Measurements from ENCODE around the gene NAA16. TPM values are rescaled to one million over a fixed set of nuclear protein-coding genes. Genes with fewer than 3 reads are reported as not detected.

The NAA16 gene
- total RNA-seq, 1 donor from 2014 or later, result 18.8 TPM

- H3K4me3 ChIP-seq (ENCODE audit: low read length in 3 of 3), result no peak overlapping the region
- no peak overlapping the region for H3K27ac ChIP-seq (ENCODE audit: low read depth, low read length)
- no peaks in the 10 kb centered on the region for H3K4me1 ChIP-seq (ENCODE audit: control insufficient read depth in 3 of 3, insufficient read depth in 3 of 3, low read length in 3 of 3)
- H3K27me3 ChIP-seq (ENCODE audit: control insufficient read depth in 3 of 3, insufficient read depth in 3 of 3, low read length in 3 of 3), result no peaks in the 10 kb centered on the region
- peaks cover 0 to 5% (median 0%) of the 10 kb centered on the region in 3 donors for H3K36me3 ChIP-seq (ENCODE audit: control insufficient read depth in 3 of 3, insufficient read depth in 3 of 3, low read length in 3 of 3)
- H3K9ac ChIP-seq (ENCODE audit: low read depth in 1 of 3, low read length in 3 of 3), result no peak overlapping the region
- no peaks in the 10 kb centered on the region for H3K9me3 ChIP-seq (ENCODE audit: control insufficient read depth in 3 of 3, low read length in 3 of 3)
These were observed 71.4 kb downstream of the NAA16 start for GRCh38 chr13:41382431-41382830.

GRCh38 chr13:41383386-41383785, 72.3 kb downstream of the NAA16 start:
- Histone ChIP-seq H3K27ac (ENCODE audit: low read depth, low read length) (no peak overlapping the region), H3K9me3 (ENCODE audit: control insufficient read depth in 3 of 3, low read length in 3 of 3) (no peaks in the 10 kb centered on the region), H3K4me1 (ENCODE audit: control insufficient read depth in 3 of 3, insufficient read depth in 3 of 3, low read length in 3 of 3) (peaks cover 0 to 2% (median 0%) of the 10 kb centered on the region in 3 donors), H3K4me3 (ENCODE audit: low read length in 3 of 3) (no peak overlapping the region), H3K36me3 (ENCODE audit: control insufficient read depth in 3 of 3, insufficient read depth in 3 of 3, low read length in 3 of 3) (no peaks in the 10 kb centered on the region), H3K27me3 (ENCODE audit: control insufficient read depth in 3 of 3, insufficient read depth in 3 of 3, low read length in 3 of 3) (no peaks in the 10 kb centered on the region), H3K9ac (ENCODE audit: low read depth in 1 of 3, low read length in 3 of 3) (no peak overlapping the region)

DNA sequence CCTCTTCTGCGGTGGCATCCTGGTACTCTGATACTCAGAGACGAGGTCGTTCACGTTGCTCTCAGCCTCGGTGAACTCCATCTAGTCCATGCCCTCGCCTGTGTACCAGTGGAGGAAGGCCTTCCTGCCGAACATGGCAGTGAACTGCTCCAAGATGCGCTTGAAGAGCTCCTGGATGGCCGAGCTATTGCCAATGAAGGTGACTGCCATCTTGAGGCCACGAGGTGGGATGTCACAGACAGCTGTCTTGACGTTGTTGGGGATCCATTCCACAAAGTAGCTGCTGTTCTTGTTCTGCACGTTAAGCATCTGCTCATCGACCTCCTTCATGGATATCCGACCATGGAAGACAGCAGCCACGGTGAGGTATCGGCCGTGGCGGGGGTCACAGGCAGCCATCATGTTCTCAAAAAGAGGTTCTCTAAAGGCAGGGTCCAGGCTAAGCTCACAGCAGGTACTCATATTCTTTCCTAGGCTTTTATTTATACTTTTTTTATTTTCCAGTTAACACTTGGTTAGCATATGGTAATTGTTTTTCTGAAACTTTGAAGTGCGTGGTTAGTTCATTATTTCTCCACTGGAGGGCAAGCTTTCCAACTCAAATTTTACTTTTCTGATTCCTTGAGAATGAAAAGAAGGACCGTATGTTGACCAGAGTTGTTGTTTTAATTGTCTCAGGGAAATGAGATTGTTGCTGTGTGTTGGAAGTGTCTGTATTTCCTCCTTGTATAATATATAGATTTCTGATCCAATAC, 73.9 kb downstream of the NAA16 start:
- Histone ChIP-seq H3K4me1 (ENCODE audit: control insufficient read depth in 3 of 3, insufficient read depth in 3 of 3, low read length in 3 of 3) (peaks cover 0 to 2% (median 0%) of the 10 kb centered on the region in 3 donors), H3K9ac (ENCODE audit: low read depth in 1 of 3, low read length in 3 of 3) (no peak overlapping the region), H3K36me3 (ENCODE audit: control insufficient read depth in 3 of 3, insufficient read depth in 3 of 3, low read length in 3 of 3) (no peaks in the 10 kb centered on the region), H3K9me3 (ENCODE audit: control insufficient read depth in 3 of 3, low read length in 3 of 3) (no peaks in the 10 kb centered on the region), H3K27ac (ENCODE audit: low read depth, low read length) (no peak overlapping the region), H3K27me3 (ENCODE audit: control insufficient read depth in 3 of 3, insufficient read depth in 3 of 3, low read length in 3 of 3) (no peaks in the 10 kb centered on the region), H3K4me3 (ENCODE audit: low read length in 3 of 3) (no peak overlapping the region)

DNA sequence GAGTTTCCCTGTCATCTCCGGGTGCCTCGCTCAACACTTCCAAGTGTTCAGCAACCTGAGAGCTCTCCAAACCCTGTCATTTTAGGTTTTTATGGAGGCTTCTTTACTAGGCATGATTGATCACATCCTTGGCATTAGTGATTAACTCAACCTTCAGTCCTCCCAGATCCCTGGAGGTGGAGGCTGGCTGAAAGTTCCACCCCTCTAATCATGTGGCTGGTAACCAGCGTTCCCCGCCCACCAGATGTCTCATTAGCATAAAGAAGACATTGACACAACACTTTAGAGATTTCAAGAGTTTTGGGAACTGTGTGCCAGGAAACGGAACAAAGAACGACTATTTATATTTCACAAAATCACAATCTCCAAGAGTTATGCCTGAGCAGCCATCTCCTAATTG, 75.1 kb downstream of the NAA16 start:
- no peak overlapping the region for H3K9ac ChIP-seq (ENCODE audit: low read depth in 1 of 3, low read length in 3 of 3)
- H3K27ac ChIP-seq (ENCODE audit: low read depth, low read length), result no peak overlapping the region
- no peaks in the 10 kb centered on the region for H3K27me3 ChIP-seq (ENCODE audit: control insufficient read depth in 3 of 3, insufficient read depth in 3 of 3, low read length in 3 of 3)
- no peaks in the 10 kb centered on the region for H3K9me3 ChIP-seq (ENCODE audit: control insufficient read depth in 3 of 3, low read length in 3 of 3)
- no peaks in the 10 kb centered on the region for H3K36me3 ChIP-seq (ENCODE audit: control insufficient read depth in 3 of 3, insufficient read depth in 3 of 3, low read length in 3 of 3)
- H3K4me3 ChIP-seq (ENCODE audit: low read length in 3 of 3), result no peak overlapping the region
- peaks cover 0 to 2% (median 0%) of the 10 kb centered on the region in 3 donors for H3K4me1 ChIP-seq (ENCODE audit: control insufficient read depth in 3 of 3, insufficient read depth in 3 of 3, low read length in 3 of 3)

DNA sequence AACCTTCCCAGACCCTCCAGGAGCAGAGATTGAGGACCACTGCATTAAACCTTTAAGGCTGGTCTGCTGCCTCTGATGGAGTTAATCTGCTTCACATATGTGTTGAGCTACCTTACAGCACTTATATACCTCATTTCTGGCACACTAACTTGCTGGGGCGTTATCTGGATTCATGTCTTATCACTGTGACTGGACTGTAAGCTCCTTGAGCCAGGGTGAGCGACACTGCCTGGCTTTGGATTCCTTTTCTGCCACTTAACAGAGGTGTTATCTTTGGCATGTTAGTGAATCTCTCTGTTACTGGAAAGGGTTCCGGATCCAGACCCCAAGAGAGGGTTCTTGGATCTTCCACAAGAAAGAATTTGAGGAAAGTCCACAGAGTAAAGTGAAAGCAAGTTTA, 76.5 kb downstream of the NAA16 start:
- Histone ChIP-seq H3K36me3 (ENCODE audit: control insufficient read depth in 3 of 3, insufficient read depth in 3 of 3, low read length in 3 of 3) (no peaks in the 10 kb centered on the region), H3K4me1 (ENCODE audit: control insufficient read depth in 3 of 3, insufficient read depth in 3 of 3, low read length in 3 of 3) (peaks cover 0 to 2% (median 0%) of the 10 kb centered on the region in 3 donors), H3K27ac (ENCODE audit: low read depth, low read length) (no peak overlapping the region), H3K9ac (ENCODE audit: low read depth in 1 of 3, low read length in 3 of 3) (no peak overlapping the region), H3K27me3 (ENCODE audit: control insufficient read depth in 3 of 3, insufficient read depth in 3 of 3, low read length in 3 of 3) (no peaks in the 10 kb centered on the region), H3K9me3 (ENCODE audit: control insufficient read depth in 3 of 3, low read length in 3 of 3) (no peaks in the 10 kb centered on the region), H3K4me3 (ENCODE audit: low read length in 3 of 3) (no peak overlapping the region)

- H3K36me3 ChIP-seq (ENCODE audit: control insufficient read depth in 3 of 3, insufficient read depth in 3 of 3, low read length in 3 of 3), result no peaks in the 10 kb centered on the region
- no peaks in the 10 kb centered on the region for H3K9me3 ChIP-seq (ENCODE audit: control insufficient read depth in 3 of 3, low read length in 3 of 3)
- H3K9ac ChIP-seq (ENCODE audit: low read depth in 1 of 3, low read length in 3 of 3), result no peak overlapping the region
These were observed 77.2 kb downstream of the NAA16 start for GRCh38 chr13:41388143-41388881.

DNA sequence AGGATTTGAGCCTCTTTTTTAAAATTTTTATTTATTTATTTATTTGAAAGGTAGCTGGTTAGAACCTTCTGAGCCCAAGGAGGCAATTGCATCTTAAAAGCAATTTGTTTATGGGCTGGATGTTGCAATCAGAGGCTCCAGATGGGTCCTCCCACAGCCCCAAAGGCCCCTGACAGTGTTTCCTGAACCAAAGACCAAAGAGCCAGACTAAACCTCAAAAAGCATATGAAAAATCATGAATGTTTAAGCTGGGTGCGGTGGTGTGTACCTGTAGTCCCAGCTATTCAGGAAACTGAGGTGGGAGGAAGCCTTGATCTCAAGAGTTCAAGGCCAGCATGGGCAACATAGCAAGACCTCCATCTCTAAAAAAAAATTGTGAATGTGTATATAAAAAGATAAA, 78.5 kb downstream of the NAA16 start:
- no peak overlapping the region for H3K4me3 ChIP-seq (ENCODE audit: low read length in 3 of 3)
- H3K27ac ChIP-seq (ENCODE audit: low read depth, low read length), result no peak overlapping the region
- no peaks in the 10 kb centered on the region for H3K27me3 ChIP-seq (ENCODE audit: control insufficient read depth in 3 of 3, insufficient read depth in 3 of 3, low read length in 3 of 3)
- no peaks in the 10 kb centered on the region for H3K9me3 ChIP-seq (ENCODE audit: control insufficient read depth in 3 of 3, low read length in 3 of 3)
- H3K4me1 ChIP-seq (ENCODE audit: control insufficient read depth in 3 of 3, insufficient read depth in 3 of 3, low read length in 3 of 3), result peaks cover 0 to 2% (median 0%) of the 10 kb centered on the region in 3 donors
- H3K9ac ChIP-seq (ENCODE audit: low read depth in 1 of 3, low read length in 3 of 3), result no peak overlapping the region
- no peaks in the 10 kb centered on the region for H3K36me3 ChIP-seq (ENCODE audit: control insufficient read depth in 3 of 3, insufficient read depth in 3 of 3, low read length in 3 of 3)

More at GRCh38 chr13:41388143-41388881, 77.2 kb downstream of the NAA16 start:
- Histone ChIP-seq H3K27ac (ENCODE audit: low read depth, low read length) (no peak overlapping the region), H3K4me3 (ENCODE audit: low read length in 3 of 3) (no peak overlapping the region), H3K27me3 (ENCODE audit: control insufficient read depth in 3 of 3, insufficient read depth in 3 of 3, low read length in 3 of 3) (no peaks in the 10 kb centered on the region), H3K4me1 (ENCODE audit: control insufficient read depth in 3 of 3, insufficient read depth in 3 of 3, low read length in 3 of 3) (peaks cover 0 to 2% (median 0%) of the 10 kb centered on the region in 3 donors)

- Histone ChIP-seq H3K9ac (ENCODE audit: low read depth in 1 of 3, low read length in 3 of 3) (no peak overlapping the region), H3K4me1 (ENCODE audit: control insufficient read depth in 3 of 3, insufficient read depth in 3 of 3, low read length in 3 of 3) (no peaks in the 10 kb centered on the region), H3K27ac (ENCODE audit: low read depth, low read length) (no peak overlapping the region), H3K4me3 (ENCODE audit: low read length in 3 of 3) (no peak overlapping the region), H3K27me3 (ENCODE audit: control insufficient read depth in 3 of 3, insufficient read depth in 3 of 3, low read length in 3 of 3) (no peaks in the 10 kb centered on the region), H3K9me3 (ENCODE audit: control insufficient read depth in 3 of 3, low read length in 3 of 3) (no peaks in the 10 kb centered on the region), H3K36me3 (ENCODE audit: control insufficient read depth in 3 of 3, insufficient read depth in 3 of 3, low read length in 3 of 3) (no peaks in the 10 kb centered on the region)
These were observed 83.1 kb downstream of the NAA16 start for GRCh38 chr13:41394166-41394565.

- H3K4me3 ChIP-seq (ENCODE audit: low read length in 3 of 3), result no peak overlapping the region
- no peaks in the 10 kb centered on the region for H3K9me3 ChIP-seq (ENCODE audit: control insufficient read depth in 3 of 3, low read length in 3 of 3)
- no peaks in the 10 kb centered on the region for H3K27me3 ChIP-seq (ENCODE audit: control insufficient read depth in 3 of 3, insufficient read depth in 3 of 3, low read length in 3 of 3)
- no peak overlapping the region for H3K27ac ChIP-seq (ENCODE audit: low read depth, low read length)
- H3K36me3 ChIP-seq (ENCODE audit: control insufficient read depth in 3 of 3, insufficient read depth in 3 of 3, low read length in 3 of 3), result no peaks in the 10 kb centered on the region
- H3K9ac ChIP-seq (ENCODE audit: low read depth in 1 of 3, low read length in 3 of 3), result no peak overlapping the region
- no peaks in the 10 kb centered on the region for H3K4me1 ChIP-seq (ENCODE audit: control insufficient read depth in 3 of 3, insufficient read depth in 3 of 3, low read length in 3 of 3)
These were observed 87.6 kb downstream of the NAA16 start for GRCh38 chr13:41398494-41399170.

DNA sequence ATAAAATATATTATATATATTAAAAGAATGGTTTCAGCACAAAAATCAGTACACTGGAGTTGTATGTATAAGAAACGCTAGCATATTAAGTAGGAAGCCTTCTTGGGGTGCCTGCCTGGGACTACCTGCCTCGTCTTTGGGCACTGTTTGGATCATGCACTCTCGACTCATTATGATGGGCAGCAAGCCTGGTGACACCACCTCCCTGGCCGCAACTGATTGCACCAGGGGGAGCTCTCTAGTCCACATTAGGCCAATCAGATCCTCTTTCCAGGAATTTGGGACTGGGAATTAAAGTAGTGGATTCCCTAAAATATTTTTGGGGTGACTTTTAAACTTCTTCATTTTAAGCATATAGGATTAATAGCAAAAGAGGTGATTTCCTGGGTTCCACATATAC, 90.3 kb downstream of the NAA16 start:
- H3K27ac ChIP-seq (ENCODE audit: low read depth, low read length), result no peak overlapping the region
- H3K36me3 ChIP-seq (ENCODE audit: control insufficient read depth in 3 of 3, insufficient read depth in 3 of 3, low read length in 3 of 3), result no peaks in the 10 kb centered on the region
- H3K9ac ChIP-seq (ENCODE audit: low read depth in 1 of 3, low read length in 3 of 3), result no peak overlapping the region
- no peaks in the 10 kb centered on the region for H3K27me3 ChIP-seq (ENCODE audit: control insufficient read depth in 3 of 3, insufficient read depth in 3 of 3, low read length in 3 of 3)
- H3K9me3 ChIP-seq (ENCODE audit: control insufficient read depth in 3 of 3, low read length in 3 of 3), result no peaks in the 10 kb centered on the region
- no peaks in the 10 kb centered on the region for H3K4me1 ChIP-seq (ENCODE audit: control insufficient read depth in 3 of 3, insufficient read depth in 3 of 3, low read length in 3 of 3)
- no peak overlapping the region for H3K4me3 ChIP-seq (ENCODE audit: low read length in 3 of 3)

Measured in skeletal muscle tissue (tissue), 4 donors.